Measurements from ENCODE around the gene TP53.
A peak's percentile ranks its signal among the peaks of the same experiment; 100 is the strongest.
"Not testable (repeated sequence)": the region's sequence is repeated elsewhere in the genome, so short reads cannot be mapped to it uniquely, and the experiment has no call there.

The TP53 gene

GRCh38 chr17:7629939-7630571 is 57.2 kb downstream of the TP53 start, which contains the start of gene SHBG:
Gene SHBG (plus strand): TSS chr17:7630135. CDS start chr17:7630173, 38 bp downstream.
- no peak for DNase-seq (ENCODE audit: low read depth)
- no peak within 1 kb of the TSS for H3K4me3 ChIP-seq (ENCODE audit: low read depth, low read length)
- TF ChIP-seq, protein P1, sequence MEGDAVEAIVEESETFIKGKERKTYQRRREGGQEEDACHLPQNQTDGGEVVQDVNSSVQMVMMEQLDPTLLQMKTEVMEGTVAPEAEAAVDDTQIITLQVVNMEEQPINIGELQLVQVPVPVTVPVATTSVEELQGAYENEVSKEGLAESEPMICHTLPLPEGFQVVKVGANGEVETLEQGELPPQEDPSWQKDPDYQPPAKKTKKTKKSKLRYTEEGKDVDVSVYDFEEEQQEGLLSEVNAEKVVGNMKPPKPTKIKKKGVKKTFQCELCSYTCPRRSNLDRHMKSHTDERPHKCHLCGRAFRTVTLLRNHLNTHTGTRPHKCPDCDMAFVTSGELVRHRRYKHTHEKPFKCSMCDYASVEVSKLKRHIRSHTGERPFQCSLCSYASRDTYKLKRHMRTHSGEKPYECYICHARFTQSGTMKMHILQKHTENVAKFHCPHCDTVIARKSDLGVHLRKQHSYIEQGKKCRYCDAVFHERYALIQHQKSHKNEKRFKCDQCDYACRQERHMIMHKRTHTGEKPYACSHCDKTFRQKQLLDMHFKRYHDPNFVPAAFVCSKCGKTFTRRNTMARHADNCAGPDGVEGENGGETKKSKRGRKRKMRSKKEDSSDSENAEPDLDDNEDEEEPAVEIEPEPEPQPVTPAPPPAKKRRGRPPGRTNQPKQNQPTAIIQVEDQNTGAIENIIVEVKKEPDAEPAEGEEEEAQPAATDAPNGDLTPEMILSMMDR (conservative IDR thresholded peaks at IDR 0.05; ENCODE audit: low read depth, low read length) = no peak

- DNase-seq (ENCODE audit: low read depth) = peak; percentile 97
- TF ChIP-seq, protein P1 (conservative IDR thresholded peaks at IDR 0.05; ENCODE audit: low read depth, low read length) = no peak
- H3K4me3 ChIP-seq (ENCODE audit: low read depth, low read length) = peak within 1 kb of the TSS; percentile 89
These were observed 59.8 kb downstream of the TP53 start, which contains the start of gene SAT2 for GRCh38 chr17:7627250-7628121. Gene SAT2 (minus strand): TSS chr17:7627821. CDS start chr17:7627635, 186 bp downstream.

- no peak for DNase-seq (ENCODE audit: low read depth)
- TF ChIP-seq, protein P1 (conservative IDR thresholded peaks at IDR 0.05; ENCODE audit: low read depth, low read length) = no peak
- H3K4me3 ChIP-seq (ENCODE audit: low read depth, low read length) = peak overlapping the region; percentile 89
These were observed 60.4 kb downstream of the TP53 start for GRCh38 chr17:7626956-7627249.

DNA sequence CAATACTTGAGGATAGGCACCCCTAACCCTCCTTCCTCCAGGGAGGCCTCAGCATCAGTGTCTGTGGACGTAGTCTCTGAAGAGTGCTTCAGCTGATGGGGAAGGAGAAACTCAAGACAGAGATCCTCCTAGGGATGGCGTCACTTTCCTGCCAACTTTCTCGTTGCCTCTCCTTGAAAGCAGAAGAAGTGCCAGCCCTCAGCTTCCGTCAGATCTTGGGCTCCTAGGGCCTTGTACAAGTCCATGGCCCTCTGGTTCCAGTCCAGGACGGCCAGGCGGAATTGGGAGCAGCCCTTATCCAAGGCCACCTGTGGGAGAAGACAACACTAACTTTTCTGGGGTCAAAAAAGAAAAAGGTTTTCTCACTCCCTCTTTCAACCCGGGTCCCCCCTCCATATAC is 61.0 kb downstream of the TP53 start:
- H3K4me3 ChIP-seq (ENCODE audit: low read depth, low read length) = peak overlapping the region; percentile 89
- no peak for DNase-seq (ENCODE audit: low read depth)
- TF ChIP-seq, protein P1 (conservative IDR thresholded peaks at IDR 0.05; ENCODE audit: low read depth, low read length) = no peak

DNA sequence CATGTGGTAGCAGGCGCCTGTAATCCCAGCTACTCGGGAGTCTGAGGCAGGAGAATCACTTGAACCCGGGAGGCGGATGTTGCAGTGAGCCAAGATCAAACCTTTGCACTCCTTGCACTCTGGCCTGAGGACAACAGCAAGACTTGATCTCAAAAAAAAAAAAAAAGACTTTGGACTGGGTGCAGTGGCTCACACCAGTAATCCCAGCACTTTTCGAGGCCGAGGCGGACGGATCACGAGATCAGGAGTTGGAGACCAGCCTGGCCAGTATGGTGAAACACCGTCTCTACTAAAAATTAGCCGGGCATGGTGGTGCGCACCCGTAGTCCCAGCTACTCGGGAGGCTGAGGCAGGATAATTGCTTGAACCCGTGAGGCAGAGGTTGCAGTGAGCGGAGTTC is 61.5 kb downstream of the TP53 start:
- DNase-seq (ENCODE audit: low read depth); H3K4me3 ChIP-seq (ENCODE audit: low read depth, low read length): not testable (repeated sequence)

- TF ChIP-seq, protein P1 (conservative IDR thresholded peaks at IDR 0.05; ENCODE audit: low read depth, low read length) = no peak
- no peak overlapping the region for H3K4me3 ChIP-seq (ENCODE audit: low read depth, low read length)
These were observed 63.6 kb downstream of the TP53 start for GRCh38 chr17:7623661-7624060.

DNA sequence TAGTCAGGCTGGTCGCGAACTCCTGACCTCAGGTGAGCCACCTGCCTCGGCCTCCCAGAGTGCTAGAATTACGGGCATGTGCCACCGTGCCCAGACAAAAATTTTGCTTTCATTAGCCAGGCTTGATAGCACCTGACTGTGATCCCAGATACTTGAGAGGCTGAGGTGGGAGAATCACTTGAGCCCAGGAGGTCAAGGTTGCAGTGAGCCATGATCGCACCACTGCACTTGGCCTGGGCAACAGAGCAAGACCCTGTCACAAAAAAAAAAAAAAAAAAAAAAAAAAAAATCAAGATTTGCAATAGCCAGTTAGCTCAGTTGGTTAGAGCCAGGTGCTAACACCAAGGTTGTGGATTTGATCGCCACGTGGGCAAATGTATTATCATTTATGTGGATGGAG is 66.5 kb downstream of the TP53 start:
- H3K4me3 ChIP-seq (ENCODE audit: low read depth, low read length) = no peak overlapping the region
- DNase-seq (ENCODE audit: low read depth) = no peak
- TF ChIP-seq, protein P1 (conservative IDR thresholded peaks at IDR 0.05; ENCODE audit: low read depth, low read length) = no peak

More at GRCh38 chr17:7623661-7624060, 63.6 kb downstream of the TP53 start:
- DNase-seq (ENCODE audit: low read depth) = no peak

Measured in choroid plexus epithelial cell (primary cell).